K562 (cell line): Measurements from ENCODE around the gene TRAPPC8. TPM values are rescaled to one million over a fixed set of nuclear protein-coding genes. Genes with fewer than 3 reads are reported as not detected.

Source experiments
- ATAC-seq: fragments of 200-7000 bp; cut with Tn5 transposase; 3 replicates; pipeline ENCODE4 v1.9.1; 2020; ENCODE audit warnings: moderate library complexity
- BruUV-seq: library from RNA; stranded (reverse); fragments of 400-500 nt; replicated peaks from 2 replicates; lab custom pipeline; 2021; lab: Mats Ljungman, UMichigan
- CTCF ChIA-PET: fragments of 300-600 bp; formaldehyde crosslinking; extraction: SDS; loops from one replicate; lab custom pipeline; 2021; ENCODE audit warnings: low intra/inter-chr PET ratio; lab: Yijun Ruan, JAX
- POLR2A ChIA-PET: fragments of 300-600, 350-650 bp; sonication (Branson Sonifier 250); formaldehyde crosslinking; extraction: SDS; loops from one replicate; lab custom pipeline; 2021; ENCODE audit warnings: antibody characterized with exemption, inconsistent platforms; lab: Yijun Ruan, JAX
- DNase-seq, 4 experiments: peaks; one replicate each; pipeline versions ENCODE4 v3.0.0 to v3.0.0-alpha.2; 2011 to 2018; ENCODE audit warnings: low spot score in 3 of 4, mixed read lengths in 3 of 4; ENCODE audit errors: extremely low read depth in 1 of 4
- FAIRE-seq: peaks from 2 replicates; lab custom pipeline; 2011; peaks lifted over from hg19 to GRCh38; lab: Jason Lieb, UNC
- H2AFZ ChIP-seq: 2 replicates; pipeline ENCODE4 v1.6.0; 2011; ENCODE audit warnings: low read depth, low read length, control low read depth, inconsistent platforms
- H3K27ac ChIP-seq: fragments of 200-600 bp; 3 replicates; pipeline ENCODE4 v1.8.0; 2011; ENCODE audit warnings: low read depth, mild to moderate bottlenecking, control low read depth, inconsistent platforms, low read length, moderate library complexity, mixed read lengths; ENCODE audit errors: extremely low read depth
- H3K27me3 ChIP-seq, 2 experiments: fragments of 300-600 bp in 1 of 2; 2 replicates in 1 of 2; 3 replicates in 1 of 2; pipeline versions ENCODE4 v1.6.0 to v1.8.0; 2011; ENCODE audit warnings: inconsistent platforms in 2 of 2, low read length in 2 of 2, mild to moderate bottlenecking in 1 of 2, mixed read lengths in 1 of 2, moderate library complexity in 1 of 2; ENCODE audit not compliant: control insufficient read depth in 2 of 2, insufficient read depth in 2 of 2
- H3K36me3 ChIP-seq: fragments of 300-600 bp; 3 replicates; pipeline ENCODE4 v1.8.0; 2011; ENCODE audit warnings: mild to moderate bottlenecking, low read length, inconsistent platforms; ENCODE audit not compliant: control insufficient read depth, insufficient read depth
- H3K4me1 ChIP-seq, 2 experiments: fragments of 200-600 bp in 1 of 2; replicated peaks in 1 of 2; 2 replicates in 1 of 2; 3 replicates in 1 of 2; pipeline versions ENCODE4 v1.5.1 to v1.8.0; 2011; ENCODE audit warnings: inconsistent platforms in 2 of 2, low read length in 2 of 2, mild to moderate bottlenecking in 1 of 2, mixed read lengths in 1 of 2, moderate library complexity in 1 of 2; ENCODE audit not compliant: control insufficient read depth in 2 of 2, insufficient read depth in 2 of 2
- H3K4me2 ChIP-seq: 2 replicates; pipeline ENCODE4 v1.6.1; 2011; ENCODE audit warnings: low read length, control low read depth, inconsistent platforms, mixed read lengths; ENCODE audit not compliant: insufficient read depth
- H3K4me3 ChIP-seq: fragments of 200-600 bp; sonication (generic), shearing (Covaris generic); 2 replicates; pipeline ENCODE4 v1.5.1; 2016; ENCODE audit warnings: control low read depth, inconsistent platforms
- H3K79me2 ChIP-seq: fragments of 200-600 bp; 3 replicates; pipeline ENCODE4 v1.8.0; 2011; ENCODE audit warnings: low read length, inconsistent platforms; ENCODE audit not compliant: control insufficient read depth, insufficient read depth
- H3K9ac ChIP-seq, 2 experiments: 2 replicates each; pipeline versions ENCODE4 v1.6.0 to v1.6.1; 2011; ENCODE audit warnings: low read depth in 2 of 2, low read length in 2 of 2, control low read depth in 1 of 2, inconsistent platforms in 1 of 2, mild to moderate bottlenecking in 1 of 2, mixed read lengths in 1 of 2; ENCODE audit not compliant: insufficient read depth in 1 of 2
- H3K9me1 ChIP-seq: one replicate; pipeline ENCODE4 v1.6.0; 2011; ENCODE audit warnings: inconsistent platforms, mild to moderate bottlenecking, low read length, moderate library complexity; ENCODE audit not compliant: control insufficient read depth, insufficient read depth
- H3K9me3 ChIP-seq: replicated peaks from 2 replicates; pipeline ENCODE4 v1.5.1; 2011; ENCODE audit warnings: low read depth, low read length, inconsistent platforms; ENCODE audit not compliant: control insufficient read depth, insufficient read depth
- H4K20me1 ChIP-seq: replicated peaks from 2 replicates; pipeline ENCODE4 v1.6.1; 2011; ENCODE audit warnings: low read length, inconsistent platforms, mixed read lengths; ENCODE audit not compliant: control insufficient read depth, insufficient read depth
- KHSRP ChIP-seq: fragments of 450-650 bp; IDR thresholded peaks from 2 replicates; pipeline ENCODE4 v1.6.1; 2017
- MBD1 ChIP-seq: fragments of 250-450 bp; sonication (Bioruptor Pico); IDR thresholded peaks from 2 replicates; pipeline ENCODE4 v1.8.0; 2022; ENCODE audit warnings: inconsistent platforms
- NELFE ChIP-seq: IDR thresholded peaks from 2 replicates; pipeline ENCODE4 v1.6.1; 2011; ENCODE audit warnings: mild to moderate bottlenecking; ENCODE audit not compliant: insufficient read depth, insufficient read length
- NFE2L1 ChIP-seq: fragments of 450-650 bp; IDR thresholded peaks from 2 replicates; pipeline ENCODE4 v1.6.1; 2016; ENCODE audit warnings: missing genetic modification characterization, low read depth, mild to moderate bottlenecking, missing compliant biosample characterization, moderate library complexity, borderline replicate concordance
- SMAD3 ChIP-seq: fragments of 450-650 bp; formaldehyde crosslinking; conservative IDR thresholded peaks from 2 replicates; pipeline ENCODE4 v1.4.0; 2020; ENCODE audit warnings: mild to moderate bottlenecking
- SP1 ChIP-seq: sonication (generic); formaldehyde crosslinking; IDR thresholded peaks from 2 replicates; pipeline ENCODE4 v1.8.1; 2022; ENCODE audit warnings: mild to moderate bottlenecking, missing genetic modification reagents
- SRSF3 ChIP-seq: fragments of 200-400 bp; formaldehyde crosslinking; IDR thresholded peaks from 2 replicates; pipeline ENCODE4 v1.6.1; 2016; ENCODE audit warnings: mild to moderate bottlenecking, low read length, moderate library complexity; ENCODE audit not compliant: insufficient read depth
- ZNF584 ChIP-seq: fragments of 200-800 bp; sonication (Bioruptor generic); IDR thresholded peaks from 2 replicates; pipeline ENCODE4 v1.6.1; 2016; ENCODE audit warnings: low read depth, mild to moderate bottlenecking, missing genetic modification characterization, missing compliant biosample characterization
- WGBS: fragments of 100-300 bp; shearing (Covaris generic); methylation state at CpG from one replicate; pipeline ENCODE4 v1.1.6; 2016; ENCODE audit warnings: low coverage, mixed read lengths; ENCODE audit not compliant: insufficient coverage; ENCODE audit errors: missing lambda C conversion rate; 5-methylcytosine and 5-hydroxymethylcytosine counted together
- in situ Hi-C: fragments of 300-500 bp; cut with MboI; formaldehyde crosslinking; loops from 4 replicates; pipeline ENCODE4 v1.15.0; 2018; ENCODE audit warnings: inconsistent platforms, mixed read lengths
- intact Hi-C: fragments of 100-400 bp; cut with micrococcal nuclease; formaldehyde crosslinking; loops from 2 replicates; pipeline ENCODE4 v1.14.2; 2022
- polyA plus RNA-seq, 8 experiments: library from polyadenylated mRNA; depleted of rRNA in 4 of 8; stranded (reverse) in 5 of 8; unstranded in 3 of 8; fragments of >200 nt; fragmentation: Nextera tagmentation in 2 of 8; fragmentation: Illumina TruSeq in 1 of 8; extraction: Ambion mirVana in 2 of 8; extraction: Trizol in 1 of 8; gene quantifications; 2 replicates each; pipeline versions ENCODE4 v1.2.1 to v1.2.3, GENCODE V29; 2011 to 2014; ENCODE audit warnings: inconsistent platforms in 1 of 8, missing spikeins in 1 of 8
- total RNA-seq, 7 experiments: library from RNA; depleted of rRNA in 6 of 7; stranded (reverse); fragments of >200 nt in 6 of 7; fragmentation: Illumina TruSeq in 2 of 7; extraction: Trizol in 2 of 7; gene quantifications; 2 replicates each; pipeline versions ENCODE4 v1.2.1 to v1.2.3, GENCODE V29; 2011 to 2021; ENCODE audit warnings: low replicate concordance in 1 of 7

The TRAPPC8 gene
- total and polyA plus RNA-seq, 9 of the 15 experiments (the other 6 are each of a cell fraction or from before 2014, with no cell fraction given): 20.1 to 111 (median 35.6) TPM

GRCh38 chr18:31828613-31829012 is 114.3 kb downstream of the TRAPPC8 start:
- Histone ChIP-seq H4K20me1 (no peaks in the 10 kb centered on the region), H2AFZ (no peak overlapping the region), H3K9me1 (no peaks in the 10 kb centered on the region), H3K4me3 (no peak overlapping the region), H3K36me3 (peaks cover 30% of the 10 kb centered on the region), H3K9ac (no peak overlapping the region), H3K4me1 (no peaks in the 10 kb centered on the region), H3K9me3 (no peaks in the 10 kb centered on the region), H3K4me2 (no peak overlapping the region), H3K27ac (no peak overlapping the region), H3K79me2 (no peaks in the 10 kb centered on the region), H3K27me3 (no peaks in the 10 kb centered on the region)
- no peak for FAIRE-seq
- TF ChIP-seq SP1 (CRISPR knock-in tag): no peak
- TF ChIP-seq ZNF584: no peak
- no peak for TF ChIP-seq NELFE
- no peak for TF ChIP-seq SRSF3
- no peak for TF ChIP-seq KHSRP
- TF ChIP-seq MBD1 (CRISPR knock-in tag): no peak
- TF ChIP-seq NFE2L1 (tag): no peak
- no peak for TF ChIP-seq SMAD3
- no peak for DNase-seq
- ChIA-PET CTCF (no interaction called here), POLR2A (interaction anchor here (0.6 kb wide), 1 partner anchor 114 kb away, joined by 5 read pairs; the partner anchor contains the start of gene TRAPPC8)
- no peak for ATAC-seq
- in situ Hi-C loops: loop anchor here (10.0 kb wide), 1 partner anchor 274 kb away; no protein-coding TSS in a partner anchor
- BruUV-seq: no TSS peak
- WGBS: 91% methylated on average over 10 of the region's 10 CpGs
- intact Hi-C loops: loop anchor here (10.0 kb wide), 1 partner anchor 194 kb away; no protein-coding TSS in a partner anchor
